Testis (tissue), 2 donors: ENCODE results near the gene CDK14.

Source experiments
- POLR2A ChIP-seq: fragments of 450-650 bp; IDR thresholded peaks from one replicate; pipeline ENCODE4 v1.6.1; 2017; ENCODE audit warnings: antibody characterized with exemption, mild to moderate bottlenecking, moderate library complexity
- TF ChIP-seq, protein P1 (sequence below), 3 experiments: fragments of 450-650 bp in 2 of 3; fragments of 200-600 bp in 1 of 3; sonication (generic) in 1 of 3; IDR thresholded peaks; one replicate each; pipeline ENCODE4 v1.5.1; 2016 to 2019; ENCODE audit warnings: antibody characterized with exemption in 3 of 3, mild to moderate bottlenecking in 2 of 3, moderate library complexity in 1 of 3

DNA sequence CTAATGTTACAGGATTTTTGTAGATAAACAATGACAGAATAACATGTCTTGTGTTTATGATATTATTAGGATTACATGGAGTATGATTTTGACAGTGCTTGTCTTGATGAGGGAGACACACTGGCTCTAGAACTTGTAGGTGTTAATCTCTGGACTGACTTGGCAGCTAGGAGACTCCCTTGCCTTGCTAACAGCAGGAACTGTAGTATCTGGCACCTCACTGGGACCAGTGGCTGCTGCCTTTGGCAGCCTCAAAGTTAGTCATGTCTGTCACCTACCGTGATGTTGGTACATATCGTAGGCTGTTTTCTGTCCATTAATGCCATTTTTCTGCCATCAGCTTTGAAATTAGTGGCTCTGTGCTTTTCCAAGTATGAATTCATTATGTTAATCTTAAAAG is 261.5 kb downstream of the CDK14 start:
- TF ChIP-seq, protein P1, sequence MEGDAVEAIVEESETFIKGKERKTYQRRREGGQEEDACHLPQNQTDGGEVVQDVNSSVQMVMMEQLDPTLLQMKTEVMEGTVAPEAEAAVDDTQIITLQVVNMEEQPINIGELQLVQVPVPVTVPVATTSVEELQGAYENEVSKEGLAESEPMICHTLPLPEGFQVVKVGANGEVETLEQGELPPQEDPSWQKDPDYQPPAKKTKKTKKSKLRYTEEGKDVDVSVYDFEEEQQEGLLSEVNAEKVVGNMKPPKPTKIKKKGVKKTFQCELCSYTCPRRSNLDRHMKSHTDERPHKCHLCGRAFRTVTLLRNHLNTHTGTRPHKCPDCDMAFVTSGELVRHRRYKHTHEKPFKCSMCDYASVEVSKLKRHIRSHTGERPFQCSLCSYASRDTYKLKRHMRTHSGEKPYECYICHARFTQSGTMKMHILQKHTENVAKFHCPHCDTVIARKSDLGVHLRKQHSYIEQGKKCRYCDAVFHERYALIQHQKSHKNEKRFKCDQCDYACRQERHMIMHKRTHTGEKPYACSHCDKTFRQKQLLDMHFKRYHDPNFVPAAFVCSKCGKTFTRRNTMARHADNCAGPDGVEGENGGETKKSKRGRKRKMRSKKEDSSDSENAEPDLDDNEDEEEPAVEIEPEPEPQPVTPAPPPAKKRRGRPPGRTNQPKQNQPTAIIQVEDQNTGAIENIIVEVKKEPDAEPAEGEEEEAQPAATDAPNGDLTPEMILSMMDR (IDR thresholded peaks at IDR 0.05) = no peak
- no peak for TF ChIP-seq POLR2A
